Fibroblast of lung (primary cell): Measurements from ENCODE around the gene CENPL.

Source experiments
- EZH2 ChIP-seq: IDR thresholded peaks from 2 replicates; pipeline ENCODE4 v1.5.1; 2012; ENCODE audit warnings: low read length, control low read depth, mild to moderate bottlenecking; ENCODE audit errors: missing control alignments
- TF ChIP-seq, protein P1 (sequence below), 2 donors: IDR thresholded peaks in 1 of 2; conservative IDR thresholded peaks in 1 of 2; 1 replicate in 1 of 2; 2 replicates in 1 of 2; pipeline ENCODE4 v1.5.1; 2011 to 2012; ENCODE audit warnings: low read length in 2 of 2, control low read depth in 1 of 2, inconsistent platforms in 1 of 2, low read depth in 1 of 2, mild to moderate bottlenecking in 1 of 2

DNA sequence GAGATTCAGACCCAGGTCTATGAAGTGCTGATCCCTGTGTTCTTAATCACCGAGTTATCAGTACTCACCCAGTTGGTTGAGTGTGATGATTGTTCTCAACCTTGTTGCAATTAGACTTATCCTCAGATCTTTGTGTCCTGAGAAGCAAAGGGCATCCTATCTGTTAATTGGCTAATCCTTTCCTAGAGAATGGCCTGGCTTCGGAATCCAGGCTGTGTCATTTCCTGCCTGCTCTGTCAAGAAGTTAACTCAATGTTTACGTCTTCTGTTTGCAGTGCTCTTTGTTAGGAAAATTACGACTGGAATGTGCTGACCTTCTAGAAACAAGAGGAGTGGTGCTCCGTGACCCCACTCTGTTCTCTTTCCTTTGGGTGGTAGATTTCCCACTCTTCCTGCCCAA lies 28.4 kb upstream of the CENPL start:
- TF ChIP-seq, protein P1, sequence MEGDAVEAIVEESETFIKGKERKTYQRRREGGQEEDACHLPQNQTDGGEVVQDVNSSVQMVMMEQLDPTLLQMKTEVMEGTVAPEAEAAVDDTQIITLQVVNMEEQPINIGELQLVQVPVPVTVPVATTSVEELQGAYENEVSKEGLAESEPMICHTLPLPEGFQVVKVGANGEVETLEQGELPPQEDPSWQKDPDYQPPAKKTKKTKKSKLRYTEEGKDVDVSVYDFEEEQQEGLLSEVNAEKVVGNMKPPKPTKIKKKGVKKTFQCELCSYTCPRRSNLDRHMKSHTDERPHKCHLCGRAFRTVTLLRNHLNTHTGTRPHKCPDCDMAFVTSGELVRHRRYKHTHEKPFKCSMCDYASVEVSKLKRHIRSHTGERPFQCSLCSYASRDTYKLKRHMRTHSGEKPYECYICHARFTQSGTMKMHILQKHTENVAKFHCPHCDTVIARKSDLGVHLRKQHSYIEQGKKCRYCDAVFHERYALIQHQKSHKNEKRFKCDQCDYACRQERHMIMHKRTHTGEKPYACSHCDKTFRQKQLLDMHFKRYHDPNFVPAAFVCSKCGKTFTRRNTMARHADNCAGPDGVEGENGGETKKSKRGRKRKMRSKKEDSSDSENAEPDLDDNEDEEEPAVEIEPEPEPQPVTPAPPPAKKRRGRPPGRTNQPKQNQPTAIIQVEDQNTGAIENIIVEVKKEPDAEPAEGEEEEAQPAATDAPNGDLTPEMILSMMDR (conservative IDR thresholded peaks at IDR 0.05 in 1 of 2, IDR thresholded peaks at IDR 0.05 in 1 of 2; ENCODE audit: low read depth in 1 of 2, low read length in 2 of 2), result no peak
- no peak for TF ChIP-seq EZH2
